GM19328 (cell line): ENCODE measurements around the gene TUBGCP3.
"Not testable (repeated sequence)": the region's sequence is repeated elsewhere in the genome, so short reads cannot be mapped to it uniquely, and the experiment has no call there.

Experiments
- ATAC-seq: cut with Tn5 transposase; IDR thresholded peaks from one replicate; pipeline ENCODE4 v1.9.1; 2021; ENCODE audit warnings: mild to moderate bottlenecking, moderate library complexity; ENCODE audit not compliant: unreplicated experiment

Gene TUBGCP3

GRCh38 chr13:112579310-112579843 is 8.6 kb downstream of the TUBGCP3 start:
- ATAC-seq = no peak

- no peak for ATAC-seq
Observed at GRCh38 chr13:112576768-112577167, 11.2 kb downstream of the TUBGCP3 start.

GRCh38 chr13:112576191-112576590 is 11.8 kb downstream of the TUBGCP3 start:
- no peak for ATAC-seq

- no peak for ATAC-seq
Observed at GRCh38 chr13:112575675-112576074, 12.3 kb downstream of the TUBGCP3 start.

GRCh38 chr13:112574834-112575613 is 12.9 kb downstream of the TUBGCP3 start:
- no peak for ATAC-seq

- ATAC-seq = no peak
Observed at GRCh38 chr13:112574416-112574815, 13.5 kb downstream of the TUBGCP3 start.

- no peak for ATAC-seq
Observed at GRCh38 chr13:112573710-112574109, 14.2 kb downstream of the TUBGCP3 start.

GRCh38 chr13:112572366-112572765 is 15.6 kb downstream of the TUBGCP3 start:
- no peak for ATAC-seq

- no peak for ATAC-seq
Observed at GRCh38 chr13:112569821-112570220, 18.1 kb downstream of the TUBGCP3 start.

- no peak for ATAC-seq
Observed at GRCh38 chr13:112567161-112567862, 20.6 kb downstream of the TUBGCP3 start.

GRCh38 chr13:112562786-112563383 is 25.1 kb downstream of the TUBGCP3 start:
- no peak for ATAC-seq

GRCh38 chr13:112562254-112562653 is 25.7 kb downstream of the TUBGCP3 start:
- no peak for ATAC-seq

- no peak for ATAC-seq
Observed at GRCh38 chr13:112561478-112561877, 26.5 kb downstream of the TUBGCP3 start.

- ATAC-seq = no peak
Observed at GRCh38 chr13:112558696-112559418, 29.1 kb downstream of the TUBGCP3 start.

- no peak for ATAC-seq
Observed at GRCh38 chr13:112556600-112556999, 31.4 kb downstream of the TUBGCP3 start.

- ATAC-seq = no peak
Observed at GRCh38 chr13:112554214-112554850, 33.6 kb downstream of the TUBGCP3 start.

GRCh38 chr13:112548975-112549374 is 39.0 kb downstream of the TUBGCP3 start:
- not testable (repeated sequence) for ATAC-seq

GRCh38 chr13:112545856-112546255 is 42.1 kb downstream of the TUBGCP3 start:
- no peak for ATAC-seq

- ATAC-seq = no peak
Observed at GRCh38 chr13:112532837-112533745, 54.9 kb downstream of the TUBGCP3 start.
